Cardiac septum (tissue), 1 donor: ENCODE measurements around the gene IAPP. TPM values are rescaled to one million over a fixed set of nuclear protein-coding genes. Genes with fewer than 3 reads are reported as not detected.
"Not testable (repeated sequence)": the region's sequence is repeated elsewhere in the genome, so short reads cannot be mapped to it uniquely, and the experiment has no call there.

Source experiments
- DNase-seq: peaks from one replicate; pipeline ENCODE4 v3.0.0-alpha.2; 2020; ENCODE audit warnings: low spot score
- intact Hi-C: fragments of 100-400 bp; cut with DNase I; formaldehyde crosslinking; loops from one replicate; pipeline ENCODE4 v1.14.0; 2022
- total RNA-seq: library from RNA; stranded (reverse); fragmentation: NEBNext Ultra II Directional; extraction: Animal tissue kit (Norgen Biotek cat#: 25700); gene quantifications from one replicate; pipeline ENCODE4 v1.2.1, GENCODE V29; 2021
- donor health status: DM: no; HTN: no; CAD: no.

IAPP gene
- total RNA-seq, 1 donor from 2014 or later, result not detected

DNA sequence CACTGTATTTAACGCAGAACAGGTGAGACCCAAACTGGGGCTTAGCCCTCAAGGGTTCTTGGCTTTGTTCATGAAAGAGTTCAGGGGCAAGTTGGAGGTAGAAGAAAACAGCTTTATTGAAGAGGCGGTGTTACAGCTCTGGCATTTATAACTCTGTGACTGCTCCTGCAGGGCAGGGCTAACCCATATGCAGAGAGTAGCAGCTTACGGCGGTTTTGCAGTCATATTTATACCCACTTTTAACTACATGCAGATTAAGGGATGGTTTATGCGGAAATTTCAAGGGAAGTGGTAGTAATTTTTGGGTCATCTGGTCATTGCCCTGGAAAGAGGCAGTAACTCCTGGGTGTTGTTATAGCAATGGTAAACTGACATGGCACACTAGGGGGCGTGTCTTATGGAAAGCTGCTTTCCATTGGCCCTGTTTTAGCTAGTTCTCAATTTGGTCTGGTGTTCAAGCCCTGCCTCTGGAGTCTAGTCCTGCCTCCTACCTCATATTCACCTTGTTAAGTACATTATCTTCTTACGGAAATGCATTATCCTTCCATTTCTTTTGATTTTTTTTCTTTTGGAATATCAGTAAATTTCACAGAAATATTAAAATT is 1.8 kb upstream of the IAPP start:
- DNase-seq, result no peak
- intact Hi-C loops, result no loop called here

GRCh38 chr12:21379218-21379617 is 6.5 kb downstream of the IAPP start:
- intact Hi-C loops, result no loop called here
- DNase-seq, result no peak

- DNase-seq, intact Hi-C loops: not testable (repeated sequence)
These were observed 8.6 kb downstream of the IAPP start for GRCh38 chr12:21381320-21381719.

GRCh38 chr12:21384261-21384660 is 11.6 kb downstream of the IAPP start:
- no peak for DNase-seq
- intact Hi-C loops, result no loop called here

DNA sequence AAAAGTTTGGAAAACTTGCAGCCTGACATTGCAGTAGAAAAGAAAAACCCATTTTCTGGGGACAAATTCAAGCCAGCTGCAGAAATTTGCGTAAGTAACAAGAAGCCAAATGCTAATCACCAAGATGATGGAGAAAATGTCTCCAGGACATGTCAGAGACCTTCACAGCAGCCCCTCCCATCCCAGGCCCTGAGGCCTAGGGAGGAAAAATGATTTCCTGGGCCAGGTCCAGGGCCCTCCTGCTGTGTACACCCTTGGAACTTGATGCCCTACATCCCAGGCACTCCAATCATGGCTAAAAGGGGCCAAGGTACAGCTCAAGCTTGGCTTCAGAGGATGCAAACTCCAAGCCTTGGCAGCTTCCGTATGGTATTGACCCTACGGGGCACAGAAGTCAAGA is 14.5 kb downstream of the IAPP start:
- no peak for DNase-seq
- intact Hi-C loops, result no loop called here

GRCh38 chr12:21392384-21392783 is 19.7 kb downstream of the IAPP start:
- intact Hi-C loops, result no loop called here
- no peak for DNase-seq

- DNase-seq, intact Hi-C loops: not testable (repeated sequence)
These were observed 22.3 kb downstream of the IAPP start for GRCh38 chr12:21394828-21395626.

- no peak for DNase-seq
- intact Hi-C loops, result no loop called here
These were observed 40.9 kb downstream of the IAPP start for GRCh38 chr12:21413369-21414277.

GRCh38 chr12:21416511-21417121 is 43.9 kb downstream of the IAPP start:
- DNase-seq, result no peak
- intact Hi-C loops, result no loop called here

- intact Hi-C loops, DNase-seq: not testable (repeated sequence)
These were observed 45.7 kb downstream of the IAPP start for GRCh38 chr12:21418398-21418797.

- intact Hi-C loops, DNase-seq: not testable (repeated sequence)
These were observed 46.5 kb downstream of the IAPP start for GRCh38 chr12:21419009-21419699.

DNA sequence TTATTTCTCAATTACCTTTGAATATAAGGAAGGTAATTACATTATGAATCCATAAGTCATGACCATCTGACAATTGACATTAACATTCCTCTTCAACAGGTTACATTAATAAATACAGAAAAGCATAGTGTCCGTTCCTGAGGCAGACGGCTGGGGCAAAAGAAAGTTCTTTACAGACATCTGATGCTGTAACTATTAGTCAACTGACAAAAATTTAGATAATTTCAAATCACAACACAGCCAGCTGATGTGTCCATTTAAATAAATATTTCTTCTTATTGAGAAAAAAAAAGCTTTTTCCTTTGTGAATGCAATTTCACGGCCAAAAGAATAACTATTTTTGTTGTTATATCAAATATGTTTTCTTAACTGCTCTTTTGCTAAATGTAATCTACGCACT is 55.5 kb downstream of the IAPP start:
- intact Hi-C loops, result no loop called here
- DNase-seq, result no peak

Other genes starting within 250 kb of the IAPP start
- gene SLCO1B1, start 241.7 kb upstream of the IAPP start, total RNA-seq, result 0.24 TPM
- gene SLCO1A2, start 38.0 kb upstream of the IAPP start, total RNA-seq, result not detected
- 22.7 TPM for gene PYROXD1, start 64.8 kb downstream of the IAPP start, total RNA-seq
- 22.3 TPM for gene RECQL, start 128.7 kb downstream of the IAPP start, total RNA-seq
- gene GOLT1B, start 128.9 kb downstream of the IAPP start, total RNA-seq, result 26.6 TPM
- 10.0 TPM for gene SPX, start 153.4 kb downstream of the IAPP start, total RNA-seq
- gene GYS2, start 231.9 kb downstream of the IAPP start, total RNA-seq, result not detected